ENCODE results near the gene CEBPB. TPM values are rescaled to one million over a fixed set of nuclear protein-coding genes. Genes with fewer than 3 reads are reported as not detected.

The CEBPB gene
- total RNA-seq, 2 experiments from 2014 or later = 17.9 to 24.1 TPM

DNA sequence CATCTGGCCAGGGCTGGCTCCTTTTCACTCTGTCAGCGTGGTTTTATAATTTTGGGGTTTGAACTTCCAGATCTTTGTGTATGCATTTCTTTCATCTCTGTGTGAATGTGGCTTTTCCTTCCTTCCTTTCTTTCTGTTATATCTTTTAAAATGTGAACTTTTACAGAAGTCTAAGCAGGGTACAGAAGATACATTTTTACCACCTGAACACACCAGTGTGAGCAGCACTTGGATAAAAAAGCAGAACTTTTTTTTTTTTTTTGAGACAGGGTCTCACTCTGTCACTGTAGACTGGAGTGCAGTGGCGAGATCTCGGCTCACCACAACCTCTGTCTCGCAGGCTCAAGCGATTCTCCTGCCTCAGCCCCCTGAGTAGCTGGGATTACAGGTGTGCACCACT lies 20.5 kb downstream of the CEBPB start:
- no peaks in the 10 kb centered on the region for H3K9me3 Mint-ChIP-seq
- peaks cover 35% of the 10 kb centered on the region for H3K4me1 Mint-ChIP-seq
- ChIA-PET POLR2A (no interaction called here), CTCF (interaction anchor here (0.6 to 2.0 kb wide), 7 partner anchors 11 to 615 kb away, joined by 3 to 7 read pairs (median 5); partner anchors contain the start of gene CEBPB)
- H3K27me3 Mint-ChIP-seq = peaks cover 19% of the 10 kb centered on the region
- no peak overlapping the region for H3K4me3 Mint-ChIP-seq
- DNase-seq = no peak
- no peak overlapping the region for H3K27ac Mint-ChIP-seq
- no peaks in the 10 kb centered on the region for H3K36me3 Mint-ChIP-seq (ENCODE audit: low read depth)

DNA sequence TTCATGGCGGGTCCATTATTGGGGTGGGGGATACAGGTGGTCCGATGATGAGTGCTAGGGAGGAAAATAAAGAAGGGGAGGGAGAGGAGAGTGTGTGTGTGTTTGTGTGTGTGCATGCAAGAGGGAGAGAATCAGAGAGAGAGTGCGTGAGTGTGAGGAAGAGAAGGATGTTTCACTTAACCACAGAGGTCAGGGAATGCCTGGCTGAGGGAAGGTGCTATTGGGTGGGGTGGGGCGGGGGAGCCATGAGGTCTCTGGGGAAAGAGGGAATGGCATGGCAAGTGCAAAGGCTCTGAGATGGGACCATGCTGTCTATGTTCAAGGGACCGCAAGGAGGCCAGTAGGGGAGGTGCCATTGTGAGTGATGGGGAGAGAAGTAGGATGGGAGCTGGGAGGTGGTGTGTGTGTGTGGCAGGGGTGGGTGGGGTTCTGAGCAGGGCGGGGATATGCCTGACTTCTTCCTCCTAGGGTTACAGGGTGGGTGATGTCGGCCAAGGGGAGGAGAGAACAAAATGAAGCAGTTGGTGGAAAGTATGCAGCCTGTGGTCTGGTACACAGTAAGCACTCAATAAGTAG lies 23.0 kb downstream of the CEBPB start:
- Mint-ChIP-seq H3K4me3 (no peak overlapping the region), H3K27ac (peak overlapping the region; percentile 22), H3K27me3 (peaks cover 17% of the 10 kb centered on the region), H3K9me3 (no peaks in the 10 kb centered on the region), H3K4me1 (peaks cover 35% of the 10 kb centered on the region), H3K36me3 (ENCODE audit: low read depth) (no peaks in the 10 kb centered on the region)
- ChIA-PET POLR2A (no interaction called here), CTCF (interaction anchor here (1.3 kb wide), 1 partner anchor 8 kb away, joined by 3 read pairs; no protein-coding TSS in a partner anchor)
- no peak for DNase-seq

DNA sequence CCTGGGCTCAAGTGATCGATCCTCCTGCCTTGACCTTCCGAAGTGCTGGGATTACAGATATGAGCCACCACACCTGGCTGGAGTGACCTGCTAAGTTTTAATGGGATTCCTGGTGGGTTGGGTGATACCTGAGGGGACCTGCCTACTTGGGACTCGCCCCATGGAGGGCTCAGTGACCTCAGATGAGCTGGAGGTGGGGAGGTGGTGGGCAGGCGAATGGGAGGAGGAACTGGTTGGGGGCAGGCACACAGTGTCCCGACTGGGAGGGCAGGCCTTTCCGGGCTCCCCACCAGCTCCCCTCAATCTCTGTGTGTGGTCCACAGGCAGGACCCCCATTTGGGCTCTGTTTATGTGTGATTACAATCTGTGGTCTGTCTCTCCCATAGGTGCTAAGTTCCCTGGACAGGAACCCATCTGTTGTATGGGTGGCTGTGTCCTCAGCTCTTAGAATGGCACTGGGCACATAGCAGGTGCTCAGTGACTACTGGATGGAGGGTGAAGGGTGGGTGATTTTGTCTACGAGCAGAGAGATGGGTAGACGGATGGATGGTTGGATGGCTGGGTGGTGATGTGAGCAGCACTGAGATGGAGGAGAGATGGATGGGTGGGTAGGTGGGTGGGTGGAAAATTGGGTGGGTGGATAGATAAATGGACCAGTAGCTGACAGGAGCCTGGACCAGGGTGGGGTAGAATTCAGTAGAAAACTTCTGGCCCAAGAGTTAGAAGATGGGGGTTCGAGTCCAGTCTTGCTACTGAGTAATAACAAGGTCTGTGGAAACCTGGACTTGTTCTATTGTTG lies 23.8 kb downstream of the CEBPB start:
- Mint-ChIP-seq H3K36me3 (ENCODE audit: low read depth) (no peaks in the 10 kb centered on the region), H3K9me3 (no peaks in the 10 kb centered on the region), H3K27me3 (peaks cover 17% of the 10 kb centered on the region), H3K27ac (no peak overlapping the region), H3K4me1 (peaks cover 35% of the 10 kb centered on the region), H3K4me3 (no peak overlapping the region)
- CTCF ChIA-PET = interaction anchor here (1.3 kb wide), 1 partner anchor 9 kb away, joined by 3 read pairs; no protein-coding TSS in a partner anchor
- no peak for DNase-seq
- POLR2A ChIA-PET = interaction anchor here (0.6 kb wide), 1 partner anchor 941 kb away, joined by 3 read pairs; no protein-coding TSS in a partner anchor

GRCh38 chr20:50215101-50215690 lies 24.6 kb downstream of the CEBPB start:
- peaks cover 17% of the 10 kb centered on the region for H3K27me3 Mint-ChIP-seq
- ChIA-PET CTCF (interaction anchor here (0.8 to 1.9 kb wide), 2 partner anchors 13 to 46 kb away, joined by 3 to 5 read pairs; no protein-coding TSS in a partner anchor), POLR2A (no interaction called here)
- H3K27ac Mint-ChIP-seq = no peak overlapping the region
- no peaks in the 10 kb centered on the region for H3K36me3 Mint-ChIP-seq (ENCODE audit: low read depth)
- no peak for DNase-seq
- no peaks in the 10 kb centered on the region for H3K9me3 Mint-ChIP-seq
- H3K4me3 Mint-ChIP-seq = no peak overlapping the region
- H3K4me1 Mint-ChIP-seq = peaks cover 32% of the 10 kb centered on the region

GRCh38 chr20:50215926-50216325 lies 25.3 kb downstream of the CEBPB start:
- Mint-ChIP-seq H3K36me3 (ENCODE audit: low read depth) (no peaks in the 10 kb centered on the region), H3K27me3 (peaks cover 17% of the 10 kb centered on the region), H3K9me3 (no peaks in the 10 kb centered on the region), H3K4me1 (peaks cover 27% of the 10 kb centered on the region), H3K4me3 (no peak overlapping the region), H3K27ac (no peak overlapping the region)
- ChIA-PET CTCF (interaction anchor here (0.8 to 1.9 kb wide), 3 partner anchors 14 to 234 kb away, joined by 3 to 5 read pairs (median 3); no protein-coding TSS in a partner anchor), POLR2A (no interaction called here)
- DNase-seq = no peak

DNA sequence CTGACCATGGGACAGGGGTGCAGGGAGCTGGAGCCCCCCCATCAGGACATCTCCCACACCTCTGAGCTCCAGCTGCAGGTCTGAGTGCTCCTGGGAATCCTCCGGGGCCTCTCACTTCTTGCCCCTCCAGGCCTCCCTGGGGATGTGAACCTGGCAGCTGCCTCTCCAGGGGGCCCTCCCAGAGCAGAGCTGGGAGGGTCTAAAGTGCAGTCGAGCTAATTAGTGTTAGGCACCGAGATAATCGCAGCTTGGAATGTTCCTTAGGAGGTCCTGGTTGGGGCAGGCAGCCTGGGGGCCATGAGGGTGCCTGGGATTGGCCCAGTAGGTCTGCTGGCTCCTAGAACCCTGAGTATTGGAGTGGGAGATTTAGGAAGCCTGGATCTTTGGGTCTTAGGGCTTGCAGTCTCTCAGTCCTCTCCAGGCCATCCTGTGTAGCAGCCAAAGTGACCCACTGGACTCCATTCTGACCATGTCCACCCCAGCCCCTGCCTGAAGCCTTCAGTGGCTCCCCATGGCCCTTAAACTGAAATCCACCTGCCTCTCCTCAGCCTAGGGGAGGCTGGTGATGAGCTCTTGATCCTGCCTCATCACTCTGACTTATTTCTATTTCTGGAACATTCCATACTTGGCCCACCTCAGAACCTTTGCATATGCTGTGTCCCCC lies 26.0 kb downstream of the CEBPB start:
- peaks cover 20% of the 10 kb centered on the region for H3K4me1 Mint-ChIP-seq
- H3K9me3 Mint-ChIP-seq = no peaks in the 10 kb centered on the region
- POLR2A ChIA-PET = interaction anchor here (0.6 kb wide), 2 partner anchors 16 to 122 kb away, joined by 3 to 4 read pairs; no protein-coding TSS in a partner anchor
- H3K27ac Mint-ChIP-seq = no peak overlapping the region
- no peak for DNase-seq
- H3K36me3 Mint-ChIP-seq (ENCODE audit: low read depth) = no peaks in the 10 kb centered on the region
- H3K4me3 Mint-ChIP-seq = no peak overlapping the region
- H3K27me3 Mint-ChIP-seq = peaks cover 17% of the 10 kb centered on the region
- CTCF ChIA-PET = interaction anchor here (1.0 to 1.9 kb wide), 4 partner anchors 22 to 234 kb away, joined by 3 to 5 read pairs (median 3); no protein-coding TSS in a partner anchor

DNA sequence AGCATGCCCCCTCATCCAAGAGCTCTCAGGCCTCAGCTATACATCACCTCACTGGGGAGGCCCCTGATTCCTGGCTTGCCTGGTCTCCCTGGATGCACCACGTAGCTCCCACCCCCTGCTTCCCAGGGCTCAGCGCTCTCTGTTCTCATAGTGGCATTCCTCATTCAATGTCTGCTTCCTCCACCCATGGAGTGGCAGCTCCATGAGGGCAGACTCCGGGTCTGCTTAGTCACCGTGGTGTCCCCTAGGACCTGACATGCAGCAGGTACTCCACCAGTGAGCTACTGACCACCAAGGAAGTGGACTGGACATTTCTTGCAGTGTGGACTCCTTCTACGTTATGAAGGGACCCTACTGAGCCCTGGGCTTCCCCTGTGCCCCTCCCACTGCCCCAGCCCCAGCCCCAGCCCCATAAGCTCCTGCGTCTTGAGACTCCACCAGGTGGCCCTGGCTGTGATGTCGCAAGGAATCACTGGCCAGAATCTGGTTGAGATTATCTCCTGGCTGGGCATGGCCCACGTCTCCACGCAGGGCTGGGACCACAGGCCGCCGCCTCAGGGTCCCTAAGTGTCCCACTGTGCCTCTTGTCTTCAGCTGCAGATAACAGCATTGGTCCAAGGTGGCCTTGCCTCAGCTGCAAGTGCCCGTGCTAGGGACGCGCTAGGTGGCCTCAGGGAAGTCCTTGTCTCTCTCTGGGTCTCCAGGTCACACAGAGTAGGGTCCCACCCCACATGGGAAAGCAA lies 26.7 kb downstream of the CEBPB start:
- Mint-ChIP-seq H3K36me3 (ENCODE audit: low read depth) (no peaks in the 10 kb centered on the region), H3K4me3 (no peak overlapping the region), H3K27me3 (peaks cover 12% of the 10 kb centered on the region), H3K9me3 (no peaks in the 10 kb centered on the region), H3K27ac (no peak overlapping the region), H3K4me1 (peaks cover 16% of the 10 kb centered on the region)
- DNase-seq = no peak
- CTCF ChIA-PET = interaction anchor here (1.0 to 1.9 kb wide), 4 partner anchors 22 to 233 kb away, joined by 3 to 5 read pairs (median 3); no protein-coding TSS in a partner anchor
- POLR2A ChIA-PET = interaction anchor here (0.6 kb wide), 2 partner anchors 16 to 122 kb away, joined by 3 to 4 read pairs; no protein-coding TSS in a partner anchor

DNA sequence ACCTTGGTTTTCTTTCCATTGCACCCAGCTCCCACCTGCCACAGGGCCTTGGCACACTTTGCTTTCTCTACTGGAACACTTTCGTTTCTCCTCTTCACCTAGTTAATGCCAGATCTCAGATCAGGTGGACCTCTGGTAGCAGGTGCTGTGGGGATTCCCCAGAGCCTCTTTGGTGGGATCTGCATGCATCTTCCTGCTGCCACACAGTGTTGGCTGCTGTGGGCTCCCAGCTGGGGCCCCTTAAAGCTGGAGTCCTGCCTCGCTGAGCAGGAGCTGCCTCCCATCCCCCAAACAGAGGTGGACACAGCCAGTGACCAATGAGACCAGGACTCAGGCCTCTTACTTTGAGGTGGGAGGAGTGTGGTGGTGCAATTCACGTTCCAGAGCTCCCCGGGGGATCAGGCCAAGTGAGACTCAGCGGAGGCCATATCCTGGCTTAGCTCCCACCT lies 28.4 kb downstream of the CEBPB start:
- POLR2A ChIA-PET = no interaction called here

DNA sequence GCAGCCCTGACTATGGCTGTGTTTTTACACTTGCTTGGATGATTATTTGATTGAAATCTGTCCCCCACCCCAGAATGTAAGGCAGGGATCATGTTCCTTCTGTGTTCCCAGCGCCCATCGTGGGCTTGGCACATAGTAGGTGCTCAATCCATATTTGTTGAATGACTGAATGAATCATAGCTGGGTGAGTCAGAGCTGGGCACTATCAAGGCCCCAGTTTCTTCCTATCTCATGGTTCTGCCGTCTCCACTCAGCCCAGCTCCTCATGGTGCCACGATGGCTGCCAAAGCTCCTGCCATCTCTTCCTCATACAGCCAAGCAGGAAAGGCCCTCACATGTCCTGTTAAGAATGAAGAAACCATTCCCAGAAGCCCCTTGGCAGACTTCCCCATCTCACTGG lies 29.0 kb downstream of the CEBPB start:
- CTCF ChIA-PET = no interaction called here
- Mint-ChIP-seq H3K36me3 (ENCODE audit: low read depth) (no peaks in the 10 kb centered on the region), H3K27ac (no peak overlapping the region), H3K27me3 (peaks cover 2% of the 10 kb centered on the region), H3K9me3 (no peaks in the 10 kb centered on the region), H3K4me3 (no peak overlapping the region), H3K4me1 (no peaks in the 10 kb centered on the region)
- POLR2A ChIA-PET = no interaction called here
- no peak for DNase-seq

More for the DNA sequence above, 28.4 kb downstream of the CEBPB start:
- no peak overlapping the region for H3K4me3 Mint-ChIP-seq
- no peaks in the 10 kb centered on the region for H3K9me3 Mint-ChIP-seq
- peaks cover 4% of the 10 kb centered on the region for H3K27me3 Mint-ChIP-seq
- no peak overlapping the region for H3K27ac Mint-ChIP-seq
- CTCF ChIA-PET = interaction anchor here (1.0 kb wide), 1 partner anchor 11 kb away, joined by 3 read pairs; no protein-coding TSS in a partner anchor
- DNase-seq = no peak
- no peaks in the 10 kb centered on the region for H3K36me3 Mint-ChIP-seq (ENCODE audit: low read depth)
- H3K4me1 Mint-ChIP-seq = peaks cover 2% of the 10 kb centered on the region

DNA sequence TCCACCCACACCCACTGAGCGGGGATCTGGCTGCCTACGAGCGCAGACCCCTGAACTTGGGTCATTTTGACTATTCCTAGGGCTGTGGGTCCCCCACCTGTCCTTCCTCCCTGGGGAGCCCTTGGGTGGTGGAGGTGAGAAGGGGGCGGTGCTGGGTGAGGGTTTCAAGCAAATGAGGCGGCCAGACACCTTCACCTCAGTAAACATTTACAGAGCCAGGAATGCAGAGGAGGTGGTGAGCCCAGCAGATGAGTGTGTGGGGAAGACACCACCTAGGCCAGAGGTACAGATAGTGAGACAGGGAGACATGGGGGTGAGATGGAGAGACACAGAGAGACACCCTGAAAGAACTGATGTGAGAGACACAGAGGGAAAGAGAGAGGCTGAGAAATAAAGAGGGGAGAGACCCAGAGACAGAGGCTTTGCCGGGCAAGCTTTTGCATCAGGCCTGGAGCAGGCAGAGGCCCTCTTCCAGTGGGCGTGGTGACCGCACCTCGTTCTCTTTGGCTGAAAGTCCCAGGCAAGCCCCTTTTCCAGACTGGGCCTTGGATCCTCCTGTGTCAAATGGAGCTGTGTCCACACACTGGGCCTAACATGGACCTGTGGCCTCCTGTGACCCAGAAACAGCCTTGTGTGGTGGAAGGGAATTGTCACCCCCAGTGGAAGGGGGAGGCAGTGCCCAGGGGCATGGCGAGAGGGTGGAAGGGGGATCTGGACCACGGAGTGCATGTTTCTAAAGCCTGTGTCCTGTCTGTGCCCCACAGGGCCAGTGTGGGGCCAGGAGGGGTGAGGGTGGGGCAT lies 29.7 kb downstream of the CEBPB start:
- Mint-ChIP-seq H3K27me3 (peaks cover 2% of the 10 kb centered on the region), H3K4me3 (no peak overlapping the region), H3K27ac (no peak overlapping the region), H3K36me3 (ENCODE audit: low read depth) (no peaks in the 10 kb centered on the region), H3K4me1 (no peaks in the 10 kb centered on the region), H3K9me3 (no peaks in the 10 kb centered on the region)
- DNase-seq = no peak
- ChIA-PET POLR2A (no interaction called here), CTCF (no interaction called here)

GRCh38 chr20:50220894-50221365 lies 30.3 kb downstream of the CEBPB start:
- no peak for DNase-seq
- Mint-ChIP-seq H3K4me3 (no peak overlapping the region), H3K27ac (no peak overlapping the region), H3K27me3 (peaks cover 2% of the 10 kb centered on the region), H3K4me1 (peaks cover 2% of the 10 kb centered on the region), H3K36me3 (ENCODE audit: low read depth) (no peaks in the 10 kb centered on the region), H3K9me3 (no peaks in the 10 kb centered on the region)
- POLR2A ChIA-PET = no interaction called here
- CTCF ChIA-PET = no interaction called here

Data from activated CD4-positive, alpha-beta T cell treated with anti-CD3 and anti-CD28 coated beads, Interleukin-2, amount 10 ng/mL, durations not matched to agents 7 days and 5 days (primary cell).